Measurements from ENCODE around the gene RBBP8. TPM values are rescaled to one million over a fixed set of nuclear protein-coding genes. Genes with fewer than 3 reads are reported as not detected.

The RBBP8 gene
- total RNA-seq, 1 experiment from 2014 or later = 65.2 TPM

GRCh38 chr18:22981274-22982133, 48.4 kb downstream of the RBBP8 start:
- Histone ChIP-seq H4K20me1 (ENCODE audit: control insufficient read depth, insufficient read depth, insufficient read length) (no peaks in the 10 kb centered on the region), H3K56ac (ENCODE audit: insufficient read length, low read depth, low read length) (no peak overlapping the region), H3K23me2 (ENCODE audit: insufficient read length, low read depth, low read length, poor library complexity, severe bottlenecking) (no peaks in the 10 kb centered on the region), H3K9ac (ENCODE audit: extremely low read depth, insufficient read length, low read length) (no peak overlapping the region), H2BK15ac (ENCODE audit: low read depth, low read length) (no peak overlapping the region), H3K14ac (ENCODE audit: insufficient read depth, low read length) (no peak overlapping the region), H3K23ac (ENCODE audit: insufficient read length, low read depth, low read length) (no peak overlapping the region), H3K27ac (ENCODE audit: insufficient read length, low read depth, low read length) (no peak overlapping the region), H2AFZ (ENCODE audit: low read length) (no peak overlapping the region), H2BK5ac (ENCODE audit: insufficient read length, low read length) (no peak overlapping the region), H2AK5ac (ENCODE audit: insufficient read length, low read length) (no peak overlapping the region), H3K79me2 (ENCODE audit: insufficient read depth, low read length) (no peaks in the 10 kb centered on the region), H4K8ac (replicated peaks; ENCODE audit: insufficient read length, low read depth, low read length) (no peak overlapping the region), H3K4me1 (ENCODE audit: insufficient read depth, low read length) (no peaks in the 10 kb centered on the region), H3K4ac (ENCODE audit: low read depth, low read length) (no peak overlapping the region), H4K5ac (ENCODE audit: insufficient read length, low read depth, low read length) (no peak overlapping the region), H2BK120ac (ENCODE audit: low read depth, low read length, poor library complexity, severe bottlenecking) (no peak overlapping the region), H2BK12ac (ENCODE audit: insufficient read length, low read depth, low read length) (no peak overlapping the region), H2BK20ac (ENCODE audit: low read depth, low read length, poor library complexity, severe bottlenecking) (no peak overlapping the region), H3K18ac (ENCODE audit: insufficient read length, low read depth, low read length) (no peak overlapping the region), H3K27me3 (ENCODE audit: insufficient read depth, low read length) (no peaks in the 10 kb centered on the region), H3K4me2 (ENCODE audit: insufficient read depth, insufficient read length, low read length) (no peak overlapping the region), H4K91ac (ENCODE audit: insufficient read length, low read depth, low read length) (no peak overlapping the region), H3T11ph (ENCODE audit: low read length) (no peak overlapping the region), H3K79me1 (ENCODE audit: insufficient read depth, low read depth, low read length, poor library complexity, severe bottlenecking) (no peaks in the 10 kb centered on the region), H3K9me3 (ENCODE audit: control insufficient read depth, low read depth, low read length) (no peaks in the 10 kb centered on the region)
- H3K27ac Mint-ChIP-seq = peak overlapping the region in 2 of 3 experiments; percentile 1 to 48; a peak in 3 of 7 replicates
- peaks cover 4 to 9% of the 10 kb centered on the region in 2 experiments for H3K4me1 Mint-ChIP-seq
- H3K4me3 Mint-ChIP-seq = no peak overlapping the region
- DNase-seq = no peak
- TF ChIP-seq CTCF (conservative IDR thresholded peaks at IDR 0.05) = no peak
- H3K36me3 Mint-ChIP-seq (ENCODE audit: insufficient read depth in 1 of 3, low read depth in 3 of 3) = peaks cover 8 to 43% (median 16%) of the 10 kb centered on the region in 3 experiments; a peak in 6 of 7 replicates
- no peaks in the 10 kb centered on the region for H3K27me3 Mint-ChIP-seq (ENCODE audit: low read depth)
- WGBS (ENCODE audit: extremely low coverage, insufficient read length, low lambda C conversion rate) = no CpG with 5 or more reads among the region's 6 CpGs
- no peaks in the 10 kb centered on the region for H3K9me3 Mint-ChIP-seq

All from H9 (cell line).